CD4-positive, alpha-beta T cell treated with Interleukin-17A for 1 hour (primary cell): Measurements from ENCODE around the gene SP110.
"Not testable (repeated sequence)": the region's sequence is repeated elsewhere in the genome, so short reads cannot be mapped to it uniquely, and the experiment has no call there.

Source experiments
- DNase-seq: peaks from one replicate; pipeline ENCODE4 v3.0.0-alpha.2; 2020

The SP110 gene

DNA sequence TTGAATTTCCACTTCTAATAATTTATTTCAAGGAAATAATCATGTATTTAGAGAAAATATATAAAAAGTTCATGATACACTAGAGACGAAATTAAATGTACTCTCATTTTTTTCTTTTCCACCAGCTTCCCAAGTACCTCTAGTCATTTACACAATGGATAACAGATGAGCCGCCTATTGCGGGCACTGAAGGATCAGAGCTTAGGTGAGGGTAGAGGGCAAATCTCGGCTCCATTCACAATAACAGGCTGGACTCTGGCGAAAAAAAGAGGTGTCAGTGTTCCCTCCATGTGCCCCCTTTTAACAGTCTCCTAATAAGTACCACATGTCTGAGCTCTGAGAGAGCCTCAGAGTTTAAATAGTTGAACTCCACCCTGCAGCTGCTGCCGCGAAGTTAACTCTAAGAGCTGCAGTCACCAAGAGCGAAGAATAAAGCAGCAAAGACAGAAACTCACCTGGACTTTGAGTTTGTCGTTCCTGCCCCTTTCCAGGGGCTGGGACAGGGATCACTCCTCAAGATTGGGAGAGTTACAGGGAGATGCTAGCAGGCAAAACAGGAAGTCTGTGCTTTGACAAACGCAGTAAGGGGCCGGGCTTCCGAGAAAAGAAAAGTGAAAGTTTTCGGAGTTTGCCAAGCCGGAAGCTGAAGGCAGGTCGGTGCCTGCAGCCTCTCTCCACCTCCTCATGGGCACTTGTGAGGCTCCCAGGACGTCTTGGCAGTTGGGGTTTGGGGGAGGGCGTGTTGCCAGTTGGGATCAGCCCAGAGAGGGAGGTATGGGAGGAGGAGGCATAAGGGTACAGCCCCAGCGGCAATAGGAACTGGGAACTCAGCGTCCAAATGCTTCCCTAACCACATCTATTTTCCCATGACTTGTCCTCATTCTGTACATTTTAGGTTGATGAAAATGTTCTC, at the start of gene SP110:
SP110 (minus strand) TSS at position 566 of the 913 bp plus-strand sequence. CDS start 3,057 bp downstream, outside the sequence.
- peak; percentile 83 for DNase-seq

GRCh38 chr2:230268606-230269243, 48.9 kb upstream of the SP110 start:
- DNase-seq: no peak

GRCh38 chr2:230267556-230267955, 47.8 kb upstream of the SP110 start:
- DNase-seq: no peak

DNA sequence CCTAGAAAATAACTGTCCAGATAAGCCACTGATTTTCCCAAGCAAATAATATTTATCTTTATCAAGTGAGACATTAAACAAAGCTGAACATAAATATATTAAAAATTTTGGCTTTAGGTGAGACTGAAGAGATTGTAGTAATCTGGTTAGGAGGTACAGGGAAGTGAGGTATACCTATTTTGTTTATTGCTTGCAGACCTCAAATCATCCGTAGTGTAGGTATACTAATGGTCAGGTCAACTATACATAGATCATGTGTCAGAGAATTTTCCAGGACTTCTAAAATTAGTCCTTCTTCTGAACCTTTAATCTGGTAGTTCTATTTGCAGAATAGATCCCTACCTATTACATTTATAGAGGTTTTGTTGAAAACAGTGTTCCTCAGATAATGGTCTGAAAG, 47.3 kb upstream of the SP110 start:
- no peak for DNase-seq

DNA sequence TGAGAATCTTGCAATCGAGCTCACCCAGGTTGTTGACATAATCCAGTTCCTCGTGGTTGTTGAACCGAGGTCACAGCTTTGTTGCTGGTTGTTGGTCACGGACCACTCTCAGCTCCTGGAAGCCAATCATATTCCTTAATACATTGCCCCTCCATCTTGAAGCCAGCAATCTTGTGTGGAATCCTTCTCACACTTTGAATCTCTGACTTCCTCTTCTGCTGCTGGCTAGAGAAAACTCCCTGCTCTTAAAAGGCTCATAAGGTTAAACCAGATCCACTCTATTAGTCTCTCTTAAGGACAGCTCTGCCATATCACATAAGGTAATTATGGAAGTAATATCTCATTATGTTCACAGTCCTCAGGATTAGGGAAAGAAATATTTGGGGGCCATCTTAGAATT, 46.9 kb upstream of the SP110 start:
- DNase-seq: no peak

DNA sequence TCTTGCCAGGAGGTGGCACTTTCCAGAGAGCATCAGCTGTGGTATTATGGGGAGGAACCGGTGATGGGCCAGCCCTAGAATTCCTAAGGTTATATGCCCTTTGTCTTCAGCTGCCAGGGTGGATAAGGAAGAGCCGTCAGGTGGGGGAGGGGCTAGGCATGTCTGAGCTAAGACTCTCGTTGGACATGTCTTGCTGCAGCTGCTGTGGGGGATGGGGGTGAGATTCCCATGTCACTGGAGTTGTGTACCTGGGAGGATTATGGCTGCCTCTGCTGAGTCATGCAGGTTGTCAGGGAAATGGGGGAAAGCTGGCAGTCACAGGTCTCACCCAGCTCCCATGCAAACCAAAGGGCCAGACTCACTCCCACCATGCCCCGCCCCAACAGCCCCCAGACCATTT, 45.2 kb upstream of the SP110 start:
- DNase-seq: not testable (repeated sequence)

GRCh38 chr2:230262246-230262645, 42.5 kb upstream of the SP110 start:
- peak; percentile 47 for DNase-seq

GRCh38 chr2:230258483-230258882, 38.7 kb upstream of the SP110 start:
- no peak for DNase-seq

- DNase-seq: no peak
Measured at GRCh38 chr2:230256733-230257332, 37.0 kb upstream of the SP110 start.

DNA sequence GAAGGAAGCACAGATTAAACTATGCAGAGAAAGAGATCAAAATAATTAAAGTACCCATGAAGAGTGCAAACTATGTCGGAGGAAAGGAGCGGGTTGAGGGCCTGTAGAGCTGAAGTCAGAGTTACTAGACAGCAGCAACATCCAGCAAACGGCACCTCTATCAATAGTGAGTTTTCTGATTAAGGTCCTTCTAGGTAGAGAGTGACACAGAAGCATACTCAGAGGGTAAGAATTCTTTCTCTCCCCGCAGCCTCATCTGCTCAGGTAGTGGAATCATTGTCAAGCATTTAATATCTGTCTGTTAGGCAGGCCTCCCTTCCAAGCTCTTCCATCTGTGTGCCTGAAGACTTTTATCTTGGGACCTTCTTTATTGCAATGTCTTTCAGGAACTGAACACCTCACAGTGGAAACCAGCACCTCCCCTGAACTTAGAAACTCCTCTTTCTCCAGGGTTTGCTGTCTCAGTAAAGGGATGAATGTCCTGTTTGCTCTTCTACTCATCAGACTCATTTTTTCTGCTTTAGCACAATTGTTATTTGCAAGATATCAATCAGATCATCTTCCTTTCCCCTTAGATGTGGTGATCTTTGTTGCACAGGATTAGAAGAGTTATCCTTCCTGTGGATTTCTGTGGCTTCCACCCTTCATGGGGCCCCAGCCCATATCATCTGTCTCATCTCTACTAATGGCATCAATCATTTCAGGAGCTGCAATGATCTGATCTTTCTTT, 34.5 kb upstream of the SP110 start:
- DNase-seq: peak; percentile 64

DNA sequence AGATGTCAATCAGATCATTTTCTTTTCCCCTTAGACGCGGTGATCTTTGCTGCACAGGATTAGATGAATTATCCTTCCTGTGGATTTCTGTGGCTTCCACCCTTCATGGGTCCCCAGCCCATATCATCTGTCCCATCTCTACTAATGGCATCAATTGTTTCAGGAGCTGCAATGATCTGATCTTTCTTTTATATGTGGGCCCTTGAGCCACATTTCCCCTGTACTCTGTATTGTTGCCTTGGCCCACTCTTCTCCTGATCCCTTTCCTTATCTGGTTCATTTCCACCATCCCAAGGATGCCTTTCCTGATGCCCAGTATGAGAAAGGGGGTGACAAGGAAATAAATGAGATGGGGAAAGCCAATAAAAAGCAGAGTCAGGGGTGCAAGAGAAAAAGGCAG, 30.4 kb upstream of the SP110 start:
- DNase-seq: no peak

- no peak for DNase-seq
Measured at GRCh38 chr2:230246206-230246605, 26.4 kb upstream of the SP110 start.

- DNase-seq: no peak
Measured at GRCh38 chr2:230244211-230244610, 24.4 kb upstream of the SP110 start.

DNA sequence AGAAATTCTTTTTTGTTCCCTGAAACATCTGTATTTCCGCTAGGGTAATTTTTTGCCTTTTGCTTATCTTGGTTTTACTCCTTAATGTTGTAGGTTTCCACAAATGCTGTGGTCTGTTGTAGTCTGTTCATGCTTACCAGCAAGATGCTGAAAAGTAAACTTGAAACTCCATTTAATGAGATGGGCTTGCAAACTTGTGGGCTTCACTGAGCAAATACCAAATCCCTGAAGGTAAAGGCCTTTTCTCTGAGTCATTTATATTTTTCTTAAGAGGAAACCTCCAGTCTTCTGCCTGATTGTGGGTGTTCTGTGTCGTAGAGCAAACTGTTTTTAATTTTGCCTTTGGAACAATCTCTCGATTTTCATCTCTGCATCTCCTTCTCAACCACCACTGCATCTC, 15.1 kb upstream of the SP110 start:
- DNase-seq: no peak

DNA sequence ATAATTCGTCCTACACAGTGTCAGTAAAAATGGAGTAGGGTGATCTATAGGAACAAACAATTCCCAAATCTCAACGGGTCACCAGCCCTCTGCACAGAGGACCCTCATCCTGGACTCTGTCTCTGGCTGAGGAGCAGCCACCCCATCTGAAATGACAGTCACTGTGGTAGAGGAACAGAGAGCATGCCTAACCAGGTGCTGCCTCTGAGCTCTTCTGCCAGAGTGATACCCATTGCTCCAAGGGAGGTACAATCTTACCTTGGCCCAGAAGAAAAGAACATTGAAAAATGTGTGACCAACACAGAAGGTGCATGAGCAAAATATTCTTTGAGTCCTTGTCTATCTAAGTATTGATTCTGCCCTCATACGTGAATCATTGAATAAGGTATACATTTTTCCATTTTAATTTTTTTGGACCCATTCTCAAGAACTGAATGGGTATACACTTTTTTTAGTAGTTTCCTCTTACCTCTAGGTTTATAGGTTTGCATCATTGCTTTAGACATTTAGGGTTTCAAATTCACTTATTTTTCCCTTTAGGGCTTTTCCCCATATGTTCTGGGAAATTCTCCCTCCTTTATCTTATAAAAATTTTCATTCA, 14.4 kb upstream of the SP110 start:
- no peak for DNase-seq

GRCh38 chr2:230231251-230231650, 11.5 kb upstream of the SP110 start:
- no peak for DNase-seq

GRCh38 chr2:230230496-230231200, 10.9 kb upstream of the SP110 start:
- DNase-seq: no peak

DNA sequence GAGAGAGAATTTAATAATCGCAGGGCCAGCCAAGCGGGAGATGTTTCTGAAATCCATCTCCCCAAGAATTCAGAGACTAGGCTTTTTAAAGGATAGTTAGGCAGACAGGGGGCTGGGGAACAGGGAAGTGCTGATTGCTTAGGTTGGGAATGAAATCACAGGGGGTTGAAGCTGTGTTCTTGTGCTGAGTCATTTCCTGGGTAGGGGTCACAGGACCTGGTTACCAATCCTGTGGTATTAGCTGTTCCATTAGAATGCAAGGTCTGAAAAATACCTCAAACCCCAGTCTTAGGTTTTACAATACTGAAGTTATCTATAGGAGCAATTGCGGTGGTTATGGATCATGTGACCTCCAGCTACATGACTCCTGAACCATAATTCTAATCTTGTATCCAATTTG, 10.3 kb upstream of the SP110 start:
- DNase-seq: no peak

DNA sequence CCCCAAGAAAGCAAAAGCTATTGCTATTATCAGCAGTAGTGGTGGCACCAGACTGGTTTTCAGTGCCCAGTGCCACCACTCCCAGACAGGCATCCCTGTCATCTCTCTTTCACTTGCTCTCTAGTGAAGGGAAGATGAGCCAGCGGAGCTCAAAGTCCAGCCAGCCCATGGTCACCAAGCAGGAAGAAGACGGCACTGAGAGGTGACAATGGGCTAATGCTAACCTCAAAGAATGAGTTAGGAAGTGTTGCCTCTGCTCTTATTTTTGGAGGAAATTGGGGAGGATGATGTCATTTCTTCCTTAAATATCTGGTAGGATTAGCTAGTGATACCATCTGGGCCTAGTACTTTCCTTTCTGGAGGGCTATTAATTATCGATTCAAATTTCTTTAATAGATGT, 7.4 kb upstream of the SP110 start:
- peak; percentile 40 for DNase-seq

DNA sequence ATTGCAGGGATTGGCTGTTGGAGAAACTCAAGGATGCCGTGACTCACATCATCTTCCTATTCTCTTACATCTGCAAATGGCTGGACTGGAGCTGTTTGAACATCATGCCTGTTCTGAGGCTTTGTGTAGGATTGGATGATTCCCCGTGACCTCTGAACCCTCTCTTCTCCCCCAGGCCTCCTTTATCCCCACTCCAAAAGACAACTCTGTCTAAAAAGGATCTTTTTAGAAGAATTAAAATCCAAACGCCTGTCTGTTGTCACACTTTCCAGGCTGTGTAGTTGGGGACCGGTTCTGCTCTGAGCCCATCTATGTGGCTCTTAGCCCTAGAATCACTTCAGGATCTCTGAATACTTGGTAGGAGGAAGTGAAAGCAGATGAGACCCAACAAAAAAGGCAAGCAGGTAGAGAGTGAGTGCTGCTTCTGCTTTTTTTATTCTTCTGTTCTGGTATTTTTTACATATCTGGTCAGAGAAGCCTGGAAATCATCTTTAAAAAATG, 6.3 kb upstream of the SP110 start:
- DNase-seq: peak; percentile 47

GRCh38 chr2:230225486-230225885, 5.7 kb upstream of the SP110 start, which contains the start of gene SP140:
SP140 (plus strand) TSS chr2:230225736; CDS start chr2:230225845, 109 bp downstream.
- peak; percentile 92 for DNase-seq

GRCh38 chr2:230224458-230224857, 4.7 kb upstream of the SP110 start:
- DNase-seq: no peak
